Spleen (tissue), 11 donors: Measurements from ENCODE around the gene TDRD1. TPM values are rescaled to one million over a fixed set of nuclear protein-coding genes. Genes with fewer than 3 reads are reported as not detected.
A peak's percentile ranks its signal among the peaks of the same experiment; 100 is the strongest.

Experiments used
- DNase-seq: peaks from one replicate; pipeline ENCODE4 v3.0.0-alpha.2; 2020
- H3K27ac ChIP-seq, 8 donors: fragments of 200-600 bp; sonication (generic) in 7 of 8; 1 replicate in 4 of 8; 2 replicates in 4 of 8; pipeline versions ENCODE4 v1.5.0 to v1.8.0; 2016 to 2021; ENCODE audit warnings: inconsistent platforms in 4 of 8, mild to moderate bottlenecking in 4 of 8, moderate library complexity in 1 of 8
- H3K27me3 ChIP-seq, 7 donors: fragments of 200-600 bp; sonication (generic) in 6 of 7; replicated peaks in 1 of 7; 1 replicate in 4 of 7; 2 replicates in 3 of 7; pipeline versions ENCODE4 v1.5.0 to v1.8.0; 2016 to 2021; ENCODE audit warnings: inconsistent platforms in 3 of 7, mild to moderate bottlenecking in 1 of 7
- H3K36me3 ChIP-seq, 6 donors: fragments of 200-600 bp; sonication (generic) in 5 of 6; 1 replicate in 4 of 6; 2 replicates in 2 of 6; pipeline versions ENCODE4 v1.5.0 to v1.8.0; 2016 to 2021; ENCODE audit warnings: inconsistent platforms in 2 of 6
- H3K4me1 ChIP-seq, 6 donors: fragments of 200-600 bp; sonication (generic) in 5 of 6; 1 replicate in 3 of 6; 2 replicates in 3 of 6; pipeline versions ENCODE4 v1.5.0 to v1.8.0; 2016 to 2021; ENCODE audit warnings: inconsistent platforms in 3 of 6
- H3K4me3 ChIP-seq, 8 donors: fragments of 200-600 bp; sonication (generic) in 7 of 8; 1 replicate in 4 of 8; 2 replicates in 4 of 8; pipeline versions ENCODE4 v1.5.0 to v1.8.0; 2016 to 2021; ENCODE audit warnings: inconsistent platforms in 4 of 8, mild to moderate bottlenecking in 4 of 8, moderate library complexity in 2 of 8
- H3K9me3 ChIP-seq, 8 donors: fragments of 200-600 bp; sonication (generic) in 7 of 8; 1 replicate in 4 of 8; 2 replicates in 4 of 8; pipeline versions ENCODE4 v1.5.0 to v1.8.0; 2016 to 2021; ENCODE audit warnings: inconsistent platforms in 4 of 8
- POLR2A ChIP-seq, 3 donors: fragments of 450-650 bp; IDR thresholded peaks; one replicate each; pipeline ENCODE4 v1.5.1; 2017; ENCODE audit warnings: antibody characterized with exemption in 3 of 3, mild to moderate bottlenecking in 1 of 3
- POLR2AphosphoS5 ChIP-seq, 3 donors: sonication (generic); formaldehyde crosslinking; IDR thresholded peaks; one replicate each; pipeline ENCODE4 v1.5.1; 2017; ENCODE audit warnings: antibody characterized with exemption in 3 of 3
- WGBS, 5 donors: extraction: QIAGEN DNeasy Blood & Tissue Kit in 3 of 5; methylation state at CpG; one replicate each; pipeline versions ENCODE4 v1.1.5 to v1.1.7; 2013 to 2018; 5-methylcytosine and 5-hydroxymethylcytosine counted together
- intact Hi-C: fragments of 100-400 bp; cut with DNase I; formaldehyde crosslinking; loops from one replicate; pipeline ENCODE4 v1.15.0; 2023; ENCODE audit warnings: low total_unique reads
- polyA plus RNA-seq, 3 donors: library from polyadenylated mRNA; stranded (reverse); fragments of 200-250 nt; gene quantifications; one replicate each; pipeline ENCODE4 v1.2.1, GENCODE V29; 2013
- total RNA-seq, 7 donors: library from RNA; depleted of rRNA in 3 of 7; stranded (reverse); fragments of >200 nt in 3 of 7; fragmentation: NEBNext Ultra II Directional in 4 of 7; extraction: Animal tissue kit (Norgen Biotek cat#: 25700) in 4 of 7; gene quantifications; one replicate each; pipeline versions ENCODE4 v1.1.0 to v1.2.1, GENCODE V29; 2016 to 2021
- TF ChIP-seq, protein P1 (sequence below), 11 experiments: fragments of 200-600 bp in 7 of 11; fragments of 450-650 bp in 4 of 11; sonication (generic) in 4 of 11; IDR thresholded peaks in 8 of 11; conservative IDR thresholded peaks in 3 of 11; 1 replicate in 7 of 11; 2 replicates in 4 of 11; pipeline versions ENCODE4 v1.4.0 to v1.8.0; 2016 to 2021; ENCODE audit warnings: antibody characterized with exemption in 11 of 11, inconsistent platforms in 4 of 11, mild to moderate bottlenecking in 1 of 11
- donor health status: healthy with polysubstance abuse.
- donor health status: DM: no; HTN: no; CAD: no; lungs with moderate emphysema.
- donor health status: DM: no; HTN: no; CAD: no.
- donor health status: Bipolar disorder and iron deficiency.
- donor health status: healthy.
- donor health status: DM: no; HTN: no; CAD: no.
- donor health status: DM: yes; HTN: yes; CAD: no.

The TDRD1 gene
- total and polyA plus RNA-seq, 10 donors: 0.02 to 3.9 (median 0.92) TPM

- WGBS, 5 donors: 82 to 100% (median 87%) methylated on average over 3 to 4 of the region's 4 CpGs
- Histone ChIP-seq H3K9me3 (no peaks in the 10 kb centered on the region), H3K36me3 (no peaks in the 10 kb centered on the region), H3K4me1 (no peaks in the 10 kb centered on the region), H3K4me3 (no peak overlapping the region), H3K27ac (no peak overlapping the region), H3K27me3 (peaks cover 0 to 13% (median 0%) of the 10 kb centered on the region in 7 donors)
- intact Hi-C loops: no loop called here
- DNase-seq: peak; percentile 47
- TF ChIP-seq, protein P1, sequence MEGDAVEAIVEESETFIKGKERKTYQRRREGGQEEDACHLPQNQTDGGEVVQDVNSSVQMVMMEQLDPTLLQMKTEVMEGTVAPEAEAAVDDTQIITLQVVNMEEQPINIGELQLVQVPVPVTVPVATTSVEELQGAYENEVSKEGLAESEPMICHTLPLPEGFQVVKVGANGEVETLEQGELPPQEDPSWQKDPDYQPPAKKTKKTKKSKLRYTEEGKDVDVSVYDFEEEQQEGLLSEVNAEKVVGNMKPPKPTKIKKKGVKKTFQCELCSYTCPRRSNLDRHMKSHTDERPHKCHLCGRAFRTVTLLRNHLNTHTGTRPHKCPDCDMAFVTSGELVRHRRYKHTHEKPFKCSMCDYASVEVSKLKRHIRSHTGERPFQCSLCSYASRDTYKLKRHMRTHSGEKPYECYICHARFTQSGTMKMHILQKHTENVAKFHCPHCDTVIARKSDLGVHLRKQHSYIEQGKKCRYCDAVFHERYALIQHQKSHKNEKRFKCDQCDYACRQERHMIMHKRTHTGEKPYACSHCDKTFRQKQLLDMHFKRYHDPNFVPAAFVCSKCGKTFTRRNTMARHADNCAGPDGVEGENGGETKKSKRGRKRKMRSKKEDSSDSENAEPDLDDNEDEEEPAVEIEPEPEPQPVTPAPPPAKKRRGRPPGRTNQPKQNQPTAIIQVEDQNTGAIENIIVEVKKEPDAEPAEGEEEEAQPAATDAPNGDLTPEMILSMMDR (IDR thresholded peaks at IDR 0.05 in 8 of 11, conservative IDR thresholded peaks at IDR 0.05 in 3 of 11): no peak
- no peak for TF ChIP-seq POLR2AphosphoS5 (IDR thresholded peaks at IDR 0.05)
- no peak for TF ChIP-seq POLR2A (IDR thresholded peaks at IDR 0.05)
Observed at GRCh38 chr10:114278884-114279191, 99.7 kb downstream of the TDRD1 start.

- no peaks in the 10 kb centered on the region for H3K9me3 ChIP-seq
- TF ChIP-seq, protein P1 (IDR thresholded peaks at IDR 0.05 in 8 of 11, conservative IDR thresholded peaks at IDR 0.05 in 3 of 11): no peak
- TF ChIP-seq POLR2A (IDR thresholded peaks at IDR 0.05) (no peak), POLR2AphosphoS5 (IDR thresholded peaks at IDR 0.05) (no peak)
- H3K4me3 ChIP-seq: no peak overlapping the region
- 77 to 95% (median 85%) methylated on average over 4 of the region's 4 CpGs for WGBS, 5 donors
- H3K36me3 ChIP-seq: no peaks in the 10 kb centered on the region
- no peaks in the 10 kb centered on the region for H3K4me1 ChIP-seq
- no peak overlapping the region for H3K27ac ChIP-seq
- no peak for DNase-seq
- H3K27me3 ChIP-seq: peaks cover 0 to 13% (median 0%) of the 10 kb centered on the region in 7 donors
- intact Hi-C loops: no loop called here
Observed at GRCh38 chr10:114279289-114279688, 100.1 kb downstream of the TDRD1 start.

GRCh38 chr10:114279901-114280644 lies 100.9 kb downstream of the TDRD1 start:
- Histone ChIP-seq H3K9me3 (no peaks in the 10 kb centered on the region), H3K36me3 (no peaks in the 10 kb centered on the region), H3K27ac (no peak overlapping the region), H3K4me1 (no peaks in the 10 kb centered on the region), H3K27me3 (peaks cover 0 to 13% (median 0%) of the 10 kb centered on the region in 7 donors), H3K4me3 (no peak overlapping the region)
- peak; percentile 51 for DNase-seq
- intact Hi-C loops: no loop called here
- 87 to 93% (median 88%) methylated on average over 8 of the region's 8 CpGs for WGBS, 5 donors
- TF ChIP-seq, protein P1 (IDR thresholded peaks at IDR 0.05 in 8 of 11, conservative IDR thresholded peaks at IDR 0.05 in 3 of 11): no peak

- H3K4me3 ChIP-seq: no peak overlapping the region
- peaks cover 0 to 13% (median 0%) of the 10 kb centered on the region in 7 donors for H3K27me3 ChIP-seq
- peaks cover 0 to 3% (median 0%) of the 10 kb centered on the region in 6 donors for H3K4me1 ChIP-seq
- no peak for TF ChIP-seq POLR2A (IDR thresholded peaks at IDR 0.05)
- peak; percentile 17 to 51 (median 20) for TF ChIP-seq POLR2AphosphoS5 (IDR thresholded peaks at IDR 0.05)
- TF ChIP-seq, protein P1 (IDR thresholded peaks at IDR 0.05 in 8 of 11, conservative IDR thresholded peaks at IDR 0.05 in 3 of 11): no peak
- DNase-seq: peak; percentile 32
- no peaks in the 10 kb centered on the region for H3K9me3 ChIP-seq
- intact Hi-C loops: no loop called here
- WGBS, 5 donors: 64 to 72% (median 69%) methylated on average over 7 of the region's 7 CpGs
- no peak overlapping the region for H3K27ac ChIP-seq
- H3K36me3 ChIP-seq: no peaks in the 10 kb centered on the region
Observed at GRCh38 chr10:114281006-114281405, 101.9 kb downstream of the TDRD1 start.
